Right lobe of liver (tissue), 6 donors: ENCODE results near the gene GLB1L2. TPM values are rescaled to one million over a fixed set of nuclear protein-coding genes. Genes with fewer than 3 reads are reported as not detected.
A peak's percentile ranks its signal among the peaks of the same experiment; 100 is the strongest.

Source experiments
- ATAC-seq, 4 donors: fragments of 200-7000 bp; cut with Tn5 transposase; one replicate each; pipeline ENCODE4 v1.9.1; 2020; ENCODE audit warnings: mild to moderate bottlenecking in 4 of 4, moderate library complexity in 4 of 4
- DNase-seq, 3 donors: peaks; one replicate each; pipeline ENCODE4 v3.0.0-alpha.2; 2020
- H3K27ac ChIP-seq, 3 donors: fragments of 200-600 bp; one replicate each; pipeline ENCODE4 v1.8.0; 2022
- H3K27me3 ChIP-seq, 2 donors: fragments of 200-600 bp; one replicate each; pipeline ENCODE4 v1.8.0; 2022
- H3K36me3 ChIP-seq, 4 donors: fragments of 200-600 bp; sonication (generic) in 1 of 4; one replicate each; pipeline versions ENCODE4 v1.5.1 to v1.8.0; 2017 to 2022; ENCODE audit warnings: control low read depth in 1 of 4
- H3K4me1 ChIP-seq, 4 donors: fragments of 200-600 bp; sonication (generic) in 1 of 4; one replicate each; pipeline versions ENCODE4 v1.5.1 to v1.8.0; 2017 to 2022; ENCODE audit warnings: control low read depth in 1 of 4
- H3K4me3 ChIP-seq, 3 donors: fragments of 200-600 bp; one replicate each; pipeline ENCODE4 v1.8.0; 2022
- H3K9me3 ChIP-seq, 4 donors: fragments of 200-600 bp; sonication (generic) in 1 of 4; one replicate each; pipeline versions ENCODE4 v1.5.1 to v1.8.0; 2017 to 2022; ENCODE audit warnings: control low read depth in 1 of 4
- CTCF ChIP-seq, 4 donors: fragments of 200-600 bp in 3 of 4; fragments of 450-650 bp in 1 of 4; IDR thresholded peaks; one replicate each; pipeline versions ENCODE4 v1.5.1 to v1.8.0; 2016 to 2022; ENCODE audit warnings: antibody characterized with exemption in 4 of 4, mild to moderate bottlenecking in 2 of 4
- POLR2A ChIP-seq: fragments of 450-650 bp; IDR thresholded peaks from one replicate; pipeline ENCODE4 v1.6.1; 2017; ENCODE audit warnings: antibody characterized with exemption, mild to moderate bottlenecking
- WGBS: methylation state at CpG from one replicate; pipeline ENCODE4 v1.1.6; 2018; ENCODE audit warnings: low coverage, low lambda C conversion rate; ENCODE audit not compliant: insufficient coverage; ENCODE audit errors: missing lambda C conversion rate; 5-methylcytosine and 5-hydroxymethylcytosine counted together
- intact Hi-C, 2 donors: fragments of 100-400 bp; cut with DNase I; formaldehyde crosslinking; loops; one replicate each; pipeline versions ENCODE4 v1.11.2 to v1.14.1; 2022
- total RNA-seq, 6 experiments: library from RNA; depleted of rRNA in 2 of 6; stranded (reverse); fragments of >200 nt in 2 of 6; fragmentation: NEBNext Ultra II Directional in 3 of 6; extraction: Animal tissue kit (Norgen Biotek cat#: 25700) in 3 of 6; gene quantifications; one replicate each; pipeline versions ENCODE4 v1.1.0 to v1.2.4, GENCODE V29; 2016 to 2023
- donor health status: DM: no; HTN: yes; CAD: no.
- donor health status: DM: no; HTN: no; CAD: no.
- donor health status: DM: no; HTN: no; CAD: no.
- donor health status: DM: no; HTN: yes; CAD: no.
- donor health status: DM: no; HTN: yes; CAD: no.

The GLB1L2 gene
- total RNA-seq, 6 experiments from 2014 or later, result 0.12 to 0.68 (median 0.55) TPM

- DNase-seq (peak in 1 of 3 donors; percentile 17), ATAC-seq (no peak)
- no peak overlapping the region for H3K27ac ChIP-seq
- no peak for TF ChIP-seq POLR2A
- TF ChIP-seq CTCF (IDR thresholded peaks at IDR 0.05), result no peak
- no peaks in the 10 kb centered on the region for H3K36me3 ChIP-seq
- H3K4me3 ChIP-seq, result no peak overlapping the region
- H3K9me3 ChIP-seq, result no peaks in the 10 kb centered on the region
- WGBS, result 42% methylated on average over 7 of the region's 10 CpGs
- intact Hi-C loops, result no loop called here
- no peaks in the 10 kb centered on the region for H3K4me1 ChIP-seq
- H3K27me3 ChIP-seq, result no peaks in the 10 kb centered on the region
These were observed 15.7 kb downstream of the GLB1L2 start for GRCh38 chr11:134347441-134347840.

- no peak overlapping the region for H3K4me3 ChIP-seq
- no peaks in the 10 kb centered on the region for H3K36me3 ChIP-seq
- TF ChIP-seq POLR2A (no peak), CTCF (IDR thresholded peaks at IDR 0.05) (no peak)
- DNase-seq, result no peak
- no peaks in the 10 kb centered on the region for H3K4me1 ChIP-seq
- intact Hi-C loops, result no loop called here
- no peak for ATAC-seq
- no peaks in the 10 kb centered on the region for H3K9me3 ChIP-seq
- no peaks in the 10 kb centered on the region for H3K27me3 ChIP-seq
- no peak overlapping the region for H3K27ac ChIP-seq
- WGBS, result 32% methylated on average over 6 of the region's 6 CpGs
These were observed 17.5 kb downstream of the GLB1L2 start for GRCh38 chr11:134349109-134349801.

GRCh38 chr11:134349802-134350355 lies 18.1 kb downstream of the GLB1L2 start:
- Histone ChIP-seq H3K4me3 (no peak overlapping the region), H3K27me3 (no peaks in the 10 kb centered on the region), H3K4me1 (no peaks in the 10 kb centered on the region), H3K36me3 (no peaks in the 10 kb centered on the region), H3K9me3 (no peaks in the 10 kb centered on the region), H3K27ac (no peak overlapping the region)
- WGBS, result 80% methylated on average over 5 of the region's 10 CpGs
- intact Hi-C loops, result no loop called here
- DNase-seq (peak in 1 of 3 donors; percentile 28), ATAC-seq (no peak)
- TF ChIP-seq CTCF (IDR thresholded peaks at IDR 0.05) (no peak), POLR2A (no peak)

- WGBS, result 84% methylated on average over 9 of the region's 9 CpGs
- Histone ChIP-seq H3K27ac (no peak overlapping the region), H3K36me3 (no peaks in the 10 kb centered on the region), H3K4me1 (no peaks in the 10 kb centered on the region), H3K9me3 (no peaks in the 10 kb centered on the region), H3K4me3 (no peak overlapping the region), H3K27me3 (no peaks in the 10 kb centered on the region)
- DNase-seq (peak in 1 of 3 donors; percentile 25), ATAC-seq (no peak)
- TF ChIP-seq CTCF (IDR thresholded peaks at IDR 0.05), result no peak
- no peak for TF ChIP-seq POLR2A
- intact Hi-C loops, result no loop called here
These were observed 18.6 kb downstream of the GLB1L2 start for GRCh38 chr11:134350381-134350780.
